Superior temporal gyrus (tissue), 1 donor: ENCODE measurements around the gene BMX.

Experiments
- DNase-seq: peaks from one replicate; pipeline ENCODE4 v3.0.0-alpha.2; 2016; ENCODE audit errors: extremely low spot score

The BMX gene

GRCh38 chrX:15570145-15570544 is 69.5 kb downstream of the BMX start:
- DNase-seq: no peak

GRCh38 chrX:15574017-15574416 is 73.4 kb downstream of the BMX start:
- no peak for DNase-seq

DNA sequence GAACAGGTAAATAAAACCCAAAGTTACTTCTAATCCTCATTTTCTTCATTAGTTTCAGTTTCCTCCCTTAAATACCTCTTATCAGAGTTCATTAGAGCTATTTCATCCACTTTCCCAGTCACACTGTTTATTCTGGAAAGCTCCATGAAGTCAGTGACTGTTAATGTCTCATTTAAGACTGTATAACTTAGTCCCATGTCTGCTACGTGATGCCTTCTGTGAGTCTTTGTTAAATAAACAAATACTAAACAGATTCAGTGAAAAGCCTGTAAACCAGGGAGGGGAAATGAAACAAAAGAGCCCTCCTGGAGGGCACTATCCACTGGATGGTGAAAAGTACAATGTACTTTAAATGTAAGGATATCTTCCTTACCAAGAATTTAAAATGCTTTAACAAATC is 75.4 kb downstream of the BMX start:
- no peak for DNase-seq

- DNase-seq: no peak
Observed at GRCh38 chrX:15579778-15580747, 79.5 kb downstream of the BMX start.

- no peak for DNase-seq
Observed at GRCh38 chrX:15594371-15594770, 93.8 kb downstream of the BMX start.

- no peak for DNase-seq
Observed at GRCh38 chrX:15598026-15598425, 97.4 kb downstream of the BMX start.

DNA sequence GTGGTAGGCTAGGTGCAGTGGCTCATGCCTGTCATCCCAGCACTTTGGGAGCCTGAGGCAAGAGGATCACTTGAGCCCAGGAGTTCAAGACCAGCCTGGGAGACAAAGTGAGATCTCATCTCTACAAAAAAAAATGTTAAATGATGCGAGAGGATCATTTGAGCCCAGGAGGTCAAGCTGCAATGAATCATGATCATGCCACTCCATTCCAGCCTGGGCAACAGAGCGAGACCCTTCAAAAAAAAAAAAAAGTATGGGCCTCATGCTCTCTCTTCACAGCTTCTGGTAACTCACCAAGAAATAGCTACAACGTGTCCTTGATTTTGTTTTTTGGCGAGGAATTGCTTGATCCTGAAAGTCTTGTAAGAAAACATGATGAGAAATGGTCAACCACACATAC is 98.9 kb downstream of the BMX start:
- no peak for DNase-seq

- DNase-seq: no peak
Observed at GRCh38 chrX:15600049-15600448, 99.4 kb downstream of the BMX start.

GRCh38 chrX:15600745-15601144 is 100.1 kb downstream of the BMX start, which contains the start of gene ACE2:
Gene ACE2 (minus strand): TSS chrX:15600960. CDS start chrX:15600911, 49 bp downstream.
- DNase-seq: no peak

GRCh38 chrX:15601932-15602331 is 101.3 kb downstream of the BMX start:
- no peak for DNase-seq

DNA sequence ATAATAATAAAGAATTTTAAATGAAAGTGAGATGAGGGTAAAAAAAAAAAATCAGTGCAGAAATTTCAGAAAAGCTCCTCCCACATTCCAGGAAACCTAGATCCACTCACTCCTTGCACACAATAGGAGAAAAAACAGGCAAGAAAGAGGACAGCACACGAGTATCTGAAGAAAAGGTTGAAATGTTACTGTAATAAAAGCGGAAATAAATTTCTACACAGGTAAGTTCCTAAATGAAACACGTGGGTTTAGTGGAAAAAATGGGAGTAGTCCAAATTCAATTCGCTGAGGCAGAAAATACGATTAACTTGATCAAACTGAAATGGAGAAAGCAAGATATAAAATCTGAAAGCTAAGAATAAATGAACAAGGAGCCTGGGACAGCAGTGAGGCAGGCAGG is 102.2 kb downstream of the BMX start:
- no peak for DNase-seq

DNA sequence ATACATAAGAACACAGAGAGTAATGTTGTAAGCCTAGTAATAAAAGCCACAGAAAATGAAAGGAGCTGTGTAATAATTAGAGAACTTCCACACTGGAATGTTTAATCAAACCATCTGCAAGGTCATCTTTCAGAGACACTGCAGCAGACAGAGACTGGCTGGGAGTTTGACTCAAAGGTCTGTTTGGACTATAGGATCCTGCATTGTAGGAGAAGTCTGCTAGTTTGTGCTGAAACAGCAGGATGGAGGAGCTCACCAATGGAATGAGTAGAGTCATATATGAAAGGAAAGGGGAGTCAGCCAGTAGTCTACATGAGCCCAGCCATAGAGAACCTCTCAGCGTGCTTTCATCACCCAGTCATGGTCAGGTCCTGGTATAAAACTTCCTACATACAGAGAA is 104.6 kb downstream of the BMX start:
- no peak for DNase-seq
